ENCODE data around the gene CYP4F11. TPM values are rescaled to one million over a fixed set of nuclear protein-coding genes. Genes with fewer than 3 reads are reported as not detected.
A peak's percentile ranks its signal among the peaks of the same experiment; 100 is the strongest.

Gene CYP4F11
- total and polyA plus RNA-seq, 2 of the 13 experiments (the other 11 are each of a cell fraction or from before 2014, with no cell fraction given) = 7.8 to 8.4 TPM

DNA sequence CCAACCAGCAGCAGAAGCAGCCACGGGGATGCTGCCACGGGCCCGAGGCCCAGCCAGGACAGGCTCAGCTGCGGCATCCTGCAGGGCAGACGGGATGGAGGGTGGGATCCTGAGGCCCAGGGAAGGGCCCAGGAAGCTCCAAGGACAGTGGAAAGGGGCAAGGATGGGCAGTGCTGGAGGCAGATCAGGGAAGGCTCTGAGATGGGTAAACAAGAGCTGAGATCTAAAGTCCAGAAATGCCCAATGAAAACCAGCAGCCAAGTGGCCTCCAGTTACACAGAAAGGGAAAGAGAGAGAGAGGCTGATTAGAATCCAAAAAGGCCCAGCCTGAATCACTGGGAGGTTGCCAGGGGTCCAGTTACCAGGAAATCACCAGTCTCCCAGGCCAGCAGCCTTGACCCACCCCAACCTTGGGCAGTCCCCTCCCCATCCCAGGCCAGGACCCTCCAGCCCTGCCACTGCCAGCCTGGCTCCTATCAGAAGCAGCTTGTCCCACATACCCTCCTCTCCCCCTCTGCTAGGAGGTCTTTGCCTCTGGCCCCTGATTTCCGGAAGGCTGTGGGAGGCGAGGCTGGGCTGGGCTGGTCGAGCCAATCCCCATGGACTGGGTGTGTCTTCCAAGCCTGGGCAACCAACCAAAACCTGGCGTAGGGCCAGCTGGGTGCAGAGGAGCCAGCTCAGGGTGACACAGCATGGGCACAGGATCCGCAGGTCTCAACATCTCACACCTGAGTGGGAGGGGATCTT lies at the start of gene CYP4F11 (continued):
- TF ChIP-seq TFE3 (CRISPR knock-in tag; IDR thresholded peaks at IDR 0.05) = 0 out of 2 replicates have a peak, but pooled peaks have one; percentile 2
- no peak for TF ChIP-seq SRSF1 (optimal IDR thresholded peaks at IDR 0.05; ENCODE audit: low read depth, low read length)
- no peak for TF ChIP-seq ZFP82 (CRISPR knock-in tag; IDR thresholded peaks at IDR 0.05; ENCODE audit: borderline replicate concordance)
- peak; percentile 76 for TF ChIP-seq MTA1 (CRISPR knock-in tag; IDR thresholded peaks at IDR 0.05; ENCODE audit: borderline replicate concordance)
- TF ChIP-seq MAFG (CRISPR knock-in tag; IDR thresholded peaks at IDR 0.05) = no peak
- TF ChIP-seq SRSF4 (IDR thresholded peaks at IDR 0.05; ENCODE audit: low read depth, low read length, poor library complexity, severe bottlenecking) = no peak
- peak; percentile 58 for TF ChIP-seq HIC2 (CRISPR knock-in tag; IDR thresholded peaks at IDR 0.05; ENCODE audit: low read depth)
- no peak for TF ChIP-seq NR2C2 (CRISPR knock-in tag; IDR thresholded peaks at IDR 0.05; ENCODE audit: borderline replicate concordance)
- TF ChIP-seq PITX1 (CRISPR knock-in tag; IDR thresholded peaks at IDR 0.05) = no peak
- no peak for TF ChIP-seq EED (CRISPR knock-in tag; IDR thresholded peaks at IDR 0.05)
- TF ChIP-seq CAMTA2 (CRISPR knock-in tag; IDR thresholded peaks at IDR 0.05; ENCODE audit: borderline replicate concordance) = no peak
- peak; percentile 8 for TF ChIP-seq ZNF768 (CRISPR knock-in tag; IDR thresholded peaks at IDR 0.05)
- TF ChIP-seq KAT7 (CRISPR knock-in tag; IDR thresholded peaks at IDR 0.05; ENCODE audit: borderline replicate concordance) = 0 out of 2 replicates have a peak, but pooled peaks have one; percentile 62
- no peak for TF ChIP-seq SIX4 (CRISPR knock-in tag; IDR thresholded peaks at IDR 0.05)
- TF ChIP-seq MIER3 (CRISPR knock-in tag; IDR thresholded peaks at IDR 0.05; ENCODE audit: borderline replicate concordance) = peak; percentile 51; the same call in 1 of the 2 replicates
- TF ChIP-seq, protein P1, sequence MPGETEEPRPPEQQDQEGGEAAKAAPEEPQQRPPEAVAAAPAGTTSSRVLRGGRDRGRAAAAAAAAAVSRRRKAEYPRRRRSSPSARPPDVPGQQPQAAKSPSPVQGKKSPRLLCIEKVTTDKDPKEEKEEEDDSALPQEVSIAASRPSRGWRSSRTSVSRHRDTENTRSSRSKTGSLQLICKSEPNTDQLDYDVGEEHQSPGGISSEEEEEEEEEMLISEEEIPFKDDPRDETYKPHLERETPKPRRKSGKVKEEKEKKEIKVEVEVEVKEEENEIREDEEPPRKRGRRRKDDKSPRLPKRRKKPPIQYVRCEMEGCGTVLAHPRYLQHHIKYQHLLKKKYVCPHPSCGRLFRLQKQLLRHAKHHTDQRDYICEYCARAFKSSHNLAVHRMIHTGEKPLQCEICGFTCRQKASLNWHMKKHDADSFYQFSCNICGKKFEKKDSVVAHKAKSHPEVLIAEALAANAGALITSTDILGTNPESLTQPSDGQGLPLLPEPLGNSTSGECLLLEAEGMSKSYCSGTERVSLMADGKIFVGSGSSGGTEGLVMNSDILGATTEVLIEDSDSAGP (CRISPR knock-in tag; IDR thresholded peaks at IDR 0.05; ENCODE audit: borderline replicate concordance) = peak; percentile 75
- TF ChIP-seq SCMH1 (CRISPR knock-in tag; IDR thresholded peaks at IDR 0.05; ENCODE audit: borderline replicate concordance) = no peak
- TF ChIP-seq TEAD3 (CRISPR knock-in tag; optimal IDR thresholded peaks at IDR 0.05; ENCODE audit: borderline replicate concordance) = peak; percentile 29
- TF ChIP-seq, protein P2, sequence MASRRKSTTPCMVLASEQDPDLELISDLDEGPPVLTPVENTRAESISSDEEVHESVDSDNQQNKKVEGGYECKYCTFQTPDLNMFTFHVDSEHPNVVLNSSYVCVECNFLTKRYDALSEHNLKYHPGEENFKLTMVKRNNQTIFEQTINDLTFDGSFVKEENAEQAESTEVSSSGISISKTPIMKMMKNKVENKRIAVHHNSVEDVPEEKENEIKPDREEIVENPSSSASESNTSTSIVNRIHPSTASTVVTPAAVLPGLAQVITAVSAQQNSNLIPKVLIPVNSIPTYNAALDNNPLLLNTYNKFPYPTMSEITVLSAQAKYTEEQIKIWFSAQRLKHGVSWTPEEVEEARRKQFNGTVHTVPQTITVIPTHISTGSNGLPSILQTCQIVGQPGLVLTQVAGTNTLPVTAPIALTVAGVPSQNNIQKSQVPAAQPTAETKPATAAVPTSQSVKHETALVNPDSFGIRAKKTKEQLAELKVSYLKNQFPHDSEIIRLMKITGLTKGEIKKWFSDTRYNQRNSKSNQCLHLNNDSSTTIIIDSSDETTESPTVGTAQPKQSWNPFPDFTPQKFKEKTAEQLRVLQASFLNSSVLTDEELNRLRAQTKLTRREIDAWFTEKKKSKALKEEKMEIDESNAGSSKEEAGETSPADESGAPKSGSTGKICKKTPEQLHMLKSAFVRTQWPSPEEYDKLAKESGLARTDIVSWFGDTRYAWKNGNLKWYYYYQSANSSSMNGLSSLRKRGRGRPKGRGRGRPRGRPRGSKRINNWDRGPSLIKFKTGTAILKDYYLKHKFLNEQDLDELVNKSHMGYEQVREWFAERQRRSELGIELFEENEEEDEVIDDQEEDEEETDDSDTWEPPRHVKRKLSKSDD (CRISPR knock-in tag; IDR thresholded peaks at IDR 0.05; ENCODE audit: low read depth) = peak; percentile 56; the same call in 1 of the 2 replicates
- TF ChIP-seq, protein P3, sequence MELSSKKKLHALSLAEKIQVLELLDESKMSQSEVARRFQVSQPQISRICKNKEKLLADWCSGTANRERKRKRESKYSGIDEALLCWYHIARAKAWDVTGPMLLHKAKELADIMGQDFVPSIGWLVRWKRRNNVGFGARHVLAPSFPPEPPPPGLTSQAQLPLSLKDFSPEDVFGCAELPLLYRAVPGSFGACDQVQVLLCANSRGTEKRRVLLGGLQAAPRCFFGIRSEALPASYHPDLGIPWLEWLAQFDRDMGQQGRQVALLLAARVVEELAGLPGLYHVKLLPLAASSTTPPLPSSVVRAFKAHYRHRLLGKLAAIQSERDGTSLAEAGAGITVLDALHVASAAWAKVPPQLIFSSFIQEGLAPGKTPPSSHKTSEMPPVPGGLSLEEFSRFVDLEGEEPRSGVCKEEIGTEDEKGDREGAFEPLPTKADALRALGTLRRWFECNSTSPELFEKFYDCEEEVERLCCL (CRISPR knock-in tag; IDR thresholded peaks at IDR 0.05; ENCODE audit: borderline replicate concordance) = no peak

All from HepG2 (cell line).